SKM-1 treated with dmso at 0.1 percent for 144 hours (cell line): ENCODE measurements around the gene TM9SF1.
"Not testable (repeated sequence)": the region's sequence is repeated elsewhere in the genome, so short reads cannot be mapped to it uniquely, and the experiment has no call there.

Experiments
- DNase-seq: peaks from one replicate; lab custom pipeline; 2025; ENCODE audit not compliant: unreplicated experiment; lab: John Stamatoyannopoulos, UW

Gene TM9SF1

GRCh38 chr14:24226473-24226872 lies 31.2 kb upstream of the TM9SF1 start:
- DNase-seq, result no peak

GRCh38 chr14:24224618-24225071 lies 29.4 kb upstream of the TM9SF1 start:
- DNase-seq, result no peak

GRCh38 chr14:24222987-24223386 lies 27.7 kb upstream of the TM9SF1 start:
- not testable (repeated sequence) for DNase-seq

GRCh38 chr14:24219521-24219920 lies 24.3 kb upstream of the TM9SF1 start:
- no peak for DNase-seq

GRCh38 chr14:24219080-24219479 lies 23.8 kb upstream of the TM9SF1 start:
- DNase-seq, result no peak

GRCh38 chr14:24216876-24217275 lies 21.6 kb upstream of the TM9SF1 start:
- not testable (repeated sequence) for DNase-seq

GRCh38 chr14:24216345-24216699 lies 21.1 kb upstream of the TM9SF1 start:
- no peak for DNase-seq

- peak; percentile 52 for DNase-seq
Measured at GRCh38 chr14:24215495-24216344, 20.5 kb upstream of the TM9SF1 start, which contains the start of gene MDP1. MDP1 (minus strand) TSS chr14:24216066; CDS start chr14:24215955, 111 bp downstream.

GRCh38 chr14:24213866-24214662 lies 18.8 kb upstream of the TM9SF1 start:
- no peak for DNase-seq

GRCh38 chr14:24212924-24213865 lies 18.0 kb upstream of the TM9SF1 start, which contains the start of gene CHMP4A:
CHMP4A (minus strand) TSS chr14:24213488; CDS start chr14:24213439, 49 bp downstream.
- DNase-seq, result peak; percentile 84

GRCh38 chr14:24211311-24211710 lies 16.1 kb upstream of the TM9SF1 start:
- no peak for DNase-seq

GRCh38 chr14:24207625-24208024 lies 12.4 kb upstream of the TM9SF1 start:
- DNase-seq, result no peak

GRCh38 chr14:24207104-24207551 lies 11.9 kb upstream of the TM9SF1 start:
- no peak for DNase-seq

GRCh38 chr14:24206260-24207103 lies 11.2 kb upstream of the TM9SF1 start:
- no peak for DNase-seq

GRCh38 chr14:24204163-24205146 lies 9.2 kb upstream of the TM9SF1 start:
- DNase-seq, result no peak

- DNase-seq, result not testable (repeated sequence)
Measured at GRCh38 chr14:24203249-24203886, 8.1 kb upstream of the TM9SF1 start.

GRCh38 chr14:24202538-24202937 lies 7.3 kb upstream of the TM9SF1 start:
- not testable (repeated sequence) for DNase-seq
